A549 treated with CORT108297 at 1 μM for 4 hours (cell line): ENCODE data around the gene PCNP. TPM values are rescaled to one million over a fixed set of nuclear protein-coding genes. Genes with fewer than 3 reads are reported as not detected.

Source experiments
- total RNA-seq: library from RNA; stranded (reverse); fragments of 200-300 nt; extraction: Qiagen RNA extraction; gene quantifications from 5 replicates; pipeline ENCODE4 v1.2.3, GENCODE V29; 2022

Gene PCNP
- total RNA-seq = 91.1 to 121 TPM (median 103 TPM) in 5 replicates

GRCh38 chr3:101573449-101574387 lies at the start of gene PCNP:
Gene PCNP, plus strand, starts transcription at chr3:101574180. Its CDS starts 36 bp downstream, at chr3:101574216.

GRCh38 chr3:101561630-101562328 lies 12.2 kb upstream of the PCNP start, which contains the start of gene TRMT10C:
Gene TRMT10C, plus strand, starts transcription at chr3:101561868. Its CDS starts 2,914 bp downstream, at chr3:101564782.

Other genes with a start within 250 kb of the PCNP start
- gene SENP7, start 61.0 kb upstream of the PCNP start, total RNA-seq = 1.5 to 2.4 TPM (median 2.2 TPM) in 5 replicates
- gene TRMT10C, start 12.3 kb upstream of the PCNP start, total RNA-seq = 31.4 to 36.3 TPM (median 35.7 TPM) in 5 replicates
- gene ZBTB11, start 103.0 kb downstream of the PCNP start, total RNA-seq = 9.5 to 10.8 TPM (median 10.0 TPM) in 5 replicates
- gene RPL24, start 112.5 kb downstream of the PCNP start, total RNA-seq = 1,580 to 1,949 TPM (median 1,610 TPM) in 5 replicates
- 3.5 to 5.4 TPM (median 4.6 TPM) in 5 replicates for gene CEP97, start 150.4 kb downstream of the PCNP start, total RNA-seq
- gene NXPE3, start 205.0 kb downstream of the PCNP start, total RNA-seq = 21.7 to 26.6 TPM (median 25.4 TPM) in 5 replicates